GM21737 (cell line): ENCODE measurements around the gene SLC35F4.

ENCODE experiments used
- ATAC-seq: cut with Tn5 transposase; IDR thresholded peaks from one replicate; pipeline ENCODE4 v1.9.1; 2021; ENCODE audit warnings: mild to moderate bottlenecking, moderate library complexity; ENCODE audit not compliant: unreplicated experiment

Gene SLC35F4

GRCh38 chr14:57549765-57550420, 316.0 kb downstream of the SLC35F4 start:
- ATAC-seq: no peak

- ATAC-seq: no peak
These were observed 316.8 kb downstream of the SLC35F4 start for GRCh38 chr14:57549016-57549564.

- no peak for ATAC-seq
These were observed 318.8 kb downstream of the SLC35F4 start for GRCh38 chr14:57547131-57547530.

- no peak for ATAC-seq
These were observed 332.7 kb downstream of the SLC35F4 start for GRCh38 chr14:57533214-57533613.

- ATAC-seq: no peak
These were observed 335.3 kb downstream of the SLC35F4 start for GRCh38 chr14:57530571-57530970.

- no peak for ATAC-seq
These were observed 338.9 kb downstream of the SLC35F4 start for GRCh38 chr14:57526942-57527341.

GRCh38 chr14:57519043-57519442, 346.8 kb downstream of the SLC35F4 start:
- no peak for ATAC-seq
